Loucy (cell line): ENCODE measurements around the gene MED17.

Experiments
- CTCF ChIP-seq: fragments of 200-600 bp; sonication (generic); conservative IDR thresholded peaks from 2 replicates; pipeline ENCODE4 v1.5.1; 2014; ENCODE audit warnings: mild to moderate bottlenecking, antibody characterized with exemption, low read length
- EZH2phosphoT487 ChIP-seq: fragments of 200-600 bp; IDR thresholded peaks from 2 replicates; pipeline ENCODE4 v1.6.1; 2018; ENCODE audit warnings: antibody characterized with exemption, mild to moderate bottlenecking, moderate library complexity, borderline replicate concordance

- TF ChIP-seq CTCF (no peak), EZH2phosphoT487 (no peak)
These were observed 12.0 kb upstream of the MED17 start for GRCh38 chr11:93772123-93772522.
